GM12878 (cell line): Measurements from ENCODE around the gene CPNE6. TPM values are rescaled to one million over a fixed set of nuclear protein-coding genes. Genes with fewer than 3 reads are reported as not detected.

Source experiments
- ATF7 ChIP-seq: fragments of 450-650 bp; IDR thresholded peaks from 2 replicates; pipeline ENCODE4 v1.6.1; 2016; ENCODE audit warnings: low read depth, mild to moderate bottlenecking
- BACH1 ChIP-seq: fragments of 450-650 bp; IDR thresholded peaks from 2 replicates; pipeline ENCODE4 v1.6.1; 2017; ENCODE audit warnings: mild to moderate bottlenecking, borderline replicate concordance
- BMI1 ChIP-seq: fragments of 450-650 bp; IDR thresholded peaks from 2 replicates; pipeline ENCODE4 v1.6.1; 2016; ENCODE audit warnings: mild to moderate bottlenecking, moderate library complexity, borderline replicate concordance
- CBX3 ChIP-seq: fragments of 200-600 bp; sonication (generic); IDR thresholded peaks from 2 replicates; pipeline ENCODE4 v1.6.1; 2016; ENCODE audit warnings: low read depth, borderline replicate concordance
- CHD1 ChIP-seq: IDR thresholded peaks from 2 replicates; pipeline ENCODE4 v1.6.1; 2012; ENCODE audit warnings: low read depth, low read length, improper control_type of control experiment
- CHD2 ChIP-seq: IDR thresholded peaks from 2 replicates; pipeline ENCODE4 v1.6.1; 2011; ENCODE audit warnings: low read depth, low read length, improper control_type of control experiment, borderline replicate concordance
- CREB1 ChIP-seq: IDR thresholded peaks from 2 replicates; pipeline ENCODE4 v1.6.1; 2012; ENCODE audit warnings: low read depth, mild to moderate bottlenecking, inconsistent platforms
- DPF2 ChIP-seq: fragments of 450-650 bp; IDR thresholded peaks from 2 replicates; pipeline ENCODE4 v1.6.1; 2017; ENCODE audit warnings: mild to moderate bottlenecking
- EED ChIP-seq: sonication (generic); IDR thresholded peaks from 2 replicates; pipeline ENCODE4 v1.6.1; 2016; ENCODE audit warnings: antibody characterized with exemption, low read depth
- FOXK2 ChIP-seq: fragments of 450-650 bp; IDR thresholded peaks from 2 replicates; pipeline ENCODE4 v1.6.1; 2017; ENCODE audit warnings: mild to moderate bottlenecking, moderate library complexity
- GABPA ChIP-seq: IDR thresholded peaks from 2 replicates; pipeline ENCODE4 v1.6.1; 2014; ENCODE audit warnings: antibody characterized with exemption, low read depth, mild to moderate bottlenecking, inconsistent platforms
- GATAD2B ChIP-seq: fragments of 450-650 bp; conservative IDR thresholded peaks from 2 replicates; pipeline ENCODE4 v1.6.1; 2017; ENCODE audit warnings: low read depth, mild to moderate bottlenecking, moderate library complexity
- HDAC2 ChIP-seq: fragments of 200-600 bp; sonication (generic); IDR thresholded peaks from 2 replicates; pipeline ENCODE4 v1.6.1; 2017
- HDAC6 ChIP-seq: fragments of 200-600 bp; sonication (generic); IDR thresholded peaks from one replicate; pipeline ENCODE4 v1.8.0; 2017; ENCODE audit warnings: antibody characterized with exemption; ENCODE audit not compliant: unreplicated experiment
- IKZF1 ChIP-seq: fragments of 450-650 bp; conservative IDR thresholded peaks from 2 replicates; pipeline ENCODE4 v1.6.1; 2017; ENCODE audit warnings: antibody characterized with exemption, mild to moderate bottlenecking
- KAT2A ChIP-seq: conservative IDR thresholded peaks from 2 replicates; pipeline ENCODE4 v1.6.1; 2011; ENCODE audit warnings: low read depth, low read length; ENCODE audit not compliant: control insufficient read depth
- LARP7 ChIP-seq: fragments of 450-650 bp; IDR thresholded peaks from 2 replicates; pipeline ENCODE4 v1.6.1; 2017; ENCODE audit warnings: mild to moderate bottlenecking
- MTA2 ChIP-seq: fragments of 450-650 bp; IDR thresholded peaks from 2 replicates; pipeline ENCODE4 v1.6.1; 2016; ENCODE audit warnings: low read depth, mild to moderate bottlenecking, moderate library complexity
- NBN ChIP-seq: fragments of 450-650 bp; IDR thresholded peaks from 2 replicates; pipeline ENCODE4 v1.6.1; 2016
- NFYB ChIP-seq: IDR thresholded peaks from 2 replicates; pipeline ENCODE4 v1.6.1; 2011; ENCODE audit warnings: low read depth, mild to moderate bottlenecking, low read length, improper control_type of control experiment, moderate library complexity; ENCODE audit not compliant: insufficient read depth
- NR2F1 ChIP-seq: fragments of 450-650 bp; conservative IDR thresholded peaks from 2 replicates; pipeline ENCODE4 v1.6.1; 2017; ENCODE audit warnings: mild to moderate bottlenecking
- PAX5 ChIP-seq: IDR thresholded peaks from 2 replicates; pipeline ENCODE4 v1.6.1; 2011; ENCODE audit warnings: low read depth, low read length, borderline replicate concordance
- POLR2AphosphoS2 ChIP-seq: IDR thresholded peaks from 2 replicates; pipeline ENCODE4 v1.6.1; 2011; ENCODE audit warnings: low read depth, mild to moderate bottlenecking, low read length, improper control_type of control experiment, moderate library complexity
- RB1 ChIP-seq: fragments of 450-650 bp; formaldehyde crosslinking; IDR thresholded peaks from 2 replicates; pipeline ENCODE4 v1.6.1; 2017; ENCODE audit warnings: mild to moderate bottlenecking, borderline replicate concordance
- RUNX3 ChIP-seq: IDR thresholded peaks from 2 replicates; pipeline ENCODE4 v1.6.1; 2012; ENCODE audit warnings: low read length, inconsistent platforms
- SMAD5 ChIP-seq: IDR thresholded peaks from 2 replicates; pipeline ENCODE4 v1.6.1; 2016; ENCODE audit warnings: antibody characterized with exemption, low read depth
- SPI1 ChIP-seq: IDR thresholded peaks from 2 replicates; pipeline ENCODE4 v1.6.1; 2011; ENCODE audit warnings: low read depth, mild to moderate bottlenecking, low read length, moderate library complexity, borderline replicate concordance; ENCODE audit not compliant: insufficient read depth
- SREBF2 ChIP-seq: IDR thresholded peaks from 2 replicates; pipeline ENCODE4 v1.6.1; 2012; ENCODE audit warnings: mild to moderate bottlenecking, low read length
- ZNF217 ChIP-seq: fragments of 450-650 bp; IDR thresholded peaks from 2 replicates; pipeline ENCODE4 v1.6.1; 2017; ENCODE audit warnings: antibody characterized with exemption, mild to moderate bottlenecking
- polyA plus RNA-seq, 11 experiments: library from polyadenylated mRNA; depleted of rRNA in 4 of 11; unstranded in 6 of 11; stranded (reverse) in 5 of 11; fragments of >200 nt; fragmentation: Nextera tagmentation in 4 of 11; fragmentation: Illumina TruSeq in 1 of 11; extraction: Ambion mirVana in 4 of 11; extraction: Trizol in 1 of 11; gene quantifications; 1 replicate in 1 of 11; 2 replicates in 10 of 11; pipeline versions ENCODE4 v1.2.1 to v1.2.3, GENCODE V29; 2011 to 2016; ENCODE audit warnings: inconsistent platforms in 2 of 11, missing spikeins in 2 of 11, low read depth in 1 of 11
- total RNA-seq, 4 experiments: library from RNA; depleted of rRNA in 3 of 4; stranded (reverse); fragments of >200 nt in 3 of 4; fragmentation: Illumina TruSeq in 1 of 4; extraction: Trizol in 1 of 4; gene quantifications; 2 replicates each; pipeline versions ENCODE4 v1.2.1 to v1.2.3, GENCODE V29; 2013 to 2021
- TF ChIP-seq, protein P1 (sequence below): IDR thresholded peaks from 2 replicates; pipeline ENCODE4 v1.6.1; 2011; ENCODE audit warnings: low read depth, mild to moderate bottlenecking, low read length, moderate library complexity, borderline replicate concordance; ENCODE audit errors: extremely low read depth

The CPNE6 gene
- total and polyA plus RNA-seq, 10 of the 15 experiments (the other 5 are each of a cell fraction or from before 2014, with no cell fraction given): 0.06 to 0.43 (median 0.18) TPM; not detected in 3

DNA sequence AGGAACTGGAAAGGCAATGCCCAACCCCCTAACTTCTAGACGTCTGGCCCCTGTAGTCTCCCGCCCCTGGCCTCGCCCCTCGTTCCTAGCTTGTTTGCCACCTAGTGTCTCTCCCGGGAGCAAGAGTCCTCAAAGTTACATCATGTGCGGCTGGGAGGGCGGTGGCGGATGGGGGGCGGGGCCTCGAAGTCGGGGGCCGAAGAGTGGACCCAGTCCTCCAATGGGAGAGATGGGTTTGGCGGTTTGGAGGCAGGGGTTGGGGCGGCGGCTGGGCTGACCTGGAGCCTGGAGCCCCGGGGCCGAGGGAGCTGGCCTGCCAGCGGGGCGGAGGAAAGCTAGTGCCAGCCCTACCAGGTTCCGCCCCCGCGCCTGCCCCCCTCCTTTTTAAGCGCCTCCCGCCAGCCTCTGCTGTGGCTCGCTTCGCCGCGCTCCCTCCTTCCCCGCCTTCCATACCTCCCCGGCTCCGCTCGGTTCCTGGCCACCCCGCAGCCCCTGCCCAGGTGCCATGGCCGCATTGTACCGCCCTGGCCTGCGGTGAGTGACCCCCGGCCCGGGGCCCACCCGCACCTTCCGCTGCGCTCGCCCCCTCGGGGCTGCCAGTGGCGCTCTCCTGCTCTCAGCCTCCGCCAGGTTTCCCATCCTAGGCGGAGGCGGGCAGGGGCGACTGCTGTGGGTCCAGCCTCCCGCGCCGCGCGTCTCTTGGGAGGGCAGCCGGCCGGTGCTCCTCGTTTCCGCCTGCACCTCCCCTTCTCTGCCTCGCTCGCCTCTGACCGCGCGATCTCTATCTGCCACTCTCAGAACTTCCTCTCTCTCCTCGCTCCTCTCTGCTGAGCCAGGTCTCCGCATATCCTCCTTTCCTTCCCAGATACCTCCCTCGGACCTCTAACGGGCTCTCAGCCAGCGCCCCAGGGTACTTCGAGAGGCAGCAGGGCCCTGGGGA, 22.8 kb downstream of the CPNE6 start, which contains the start of gene PCK2 (continued):
- TF ChIP-seq HDAC6 (peak; percentile 39), POLR2AphosphoS2 (no peak), PAX5 (0 out of 2 replicates have a peak, but pooled peaks have one; percentile 19), RB1 (peak; percentile 44; the same call in 1 of the 2 replicates), ZNF217 (no peak), EED (peak; percentile 29; the same call in 1 of the 2 replicates), FOXK2 (no peak; the same call in 1 of the 2 replicates), BMI1 (no peak), NFYB (peak; percentile 60; the same call in 1 of the 2 replicates), NBN (0 out of 2 replicates have a peak, but pooled peaks have one; percentile 40), CHD2 (no peak), HDAC2 (no peak), GATAD2B (peak; percentile 87), IKZF1 (peak; percentile 73), NR2F1 (peak; percentile 64; the same call in 1 of the 2 replicates), SPI1 (peak; percentile 66; the same call in 1 of the 2 replicates), RUNX3 (peak; percentile 5; the same call in 1 of the 2 replicates), LARP7 (peak; percentile 84), CREB1 (0 out of 2 replicates have a peak, but pooled peaks have one; percentile 16), CBX3 (no peak), ATF7 (peak; percentile 26; the same call in 1 of the 2 replicates), BACH1 (peak; percentile 47; the same call in 1 of the 2 replicates), GABPA (no peak), SMAD5 (peak; percentile 30; the same call in 1 of the 2 replicates), SREBF2 (no peak), MTA2 (no peak), KAT2A (no peak), DPF2 (peak; percentile 80; the same call in 1 of the 2 replicates), CHD1 (0 out of 2 replicates have a peak, but pooled peaks have one; percentile 65)
- TF ChIP-seq, protein P1, sequence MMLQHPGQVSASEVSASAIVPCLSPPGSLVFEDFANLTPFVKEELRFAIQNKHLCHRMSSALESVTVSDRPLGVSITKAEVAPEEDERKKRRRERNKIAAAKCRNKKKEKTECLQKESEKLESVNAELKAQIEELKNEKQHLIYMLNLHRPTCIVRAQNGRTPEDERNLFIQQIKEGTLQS: no peak
